HUES64 (cell line): ENCODE results near the gene NCAPG2.
"Not testable (repeated sequence)": the region's sequence is repeated elsewhere in the genome, so short reads cannot be mapped to it uniquely, and the experiment has no call there.

Experiments
- H3K27ac ChIP-seq: 2 replicates; pipeline ENCODE4 v1.7.0; 2013; ENCODE audit warnings: low read depth, low read length, inconsistent platforms
- H3K27me3 ChIP-seq: 2 replicates; pipeline ENCODE4 v1.6.1; 2013; ENCODE audit warnings: mild to moderate bottlenecking, low read length; ENCODE audit not compliant: insufficient read depth
- H3K36me3 ChIP-seq: 2 replicates; pipeline ENCODE4 v1.6.1; 2013; ENCODE audit warnings: mild to moderate bottlenecking, low read length; ENCODE audit not compliant: insufficient read depth
- H3K4me1 ChIP-seq: 2 replicates; pipeline ENCODE4 v1.6.1; 2013; ENCODE audit warnings: mild to moderate bottlenecking, low read length, moderate library complexity; ENCODE audit not compliant: insufficient read depth
- H3K4me3 ChIP-seq: 2 replicates; pipeline ENCODE4 v1.5.1; 2013; ENCODE audit warnings: mild to moderate bottlenecking, low read length, moderate library complexity
- H3K9ac ChIP-seq: 2 replicates; pipeline ENCODE4 v1.6.1; 2013; ENCODE audit warnings: mild to moderate bottlenecking, low read depth, low read length
- H3K9me3 ChIP-seq: 2 replicates; pipeline ENCODE4 v1.6.1; 2013; ENCODE audit warnings: low read depth, low read length; ENCODE audit not compliant: insufficient read depth
- WGBS: fragments of 150-250, 120-280 bp; methylation state at CpG from one replicate; pipeline ENCODE4 v1.1.7; 2013; ENCODE audit warnings: missing lambda C conversion rate; 5-methylcytosine and 5-hydroxymethylcytosine counted together

The NCAPG2 gene

DNA sequence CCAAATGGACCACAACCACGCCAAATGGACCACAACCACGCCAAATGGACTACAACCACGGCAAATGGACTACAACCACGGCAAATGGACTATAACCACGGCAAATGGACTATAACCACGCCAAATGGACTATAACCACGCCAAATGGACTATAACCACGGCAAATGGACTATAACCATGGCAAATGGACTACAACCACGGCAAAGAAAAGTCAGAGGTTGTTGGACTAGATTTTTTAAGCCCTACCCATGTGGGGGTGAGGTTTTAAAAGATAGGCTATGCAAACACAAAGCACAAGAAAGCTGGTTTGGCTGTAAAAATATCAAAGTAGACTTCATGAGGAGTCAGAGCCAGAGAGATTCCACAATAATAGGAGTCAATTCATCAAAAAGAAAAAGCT lies 55.8 kb downstream of the NCAPG2 start:
- no peaks in the 10 kb centered on the region for H3K27me3 ChIP-seq
- H3K9me3 ChIP-seq, result no peaks in the 10 kb centered on the region
- H3K9ac ChIP-seq, result no peak overlapping the region
- no peaks in the 10 kb centered on the region for H3K4me1 ChIP-seq
- H3K36me3 ChIP-seq, result peaks cover 89% of the 10 kb centered on the region
- WGBS, result 91% methylated on average over 9 of the region's 9 CpGs
- no peak overlapping the region for H3K4me3 ChIP-seq
- no peak overlapping the region for H3K27ac ChIP-seq

DNA sequence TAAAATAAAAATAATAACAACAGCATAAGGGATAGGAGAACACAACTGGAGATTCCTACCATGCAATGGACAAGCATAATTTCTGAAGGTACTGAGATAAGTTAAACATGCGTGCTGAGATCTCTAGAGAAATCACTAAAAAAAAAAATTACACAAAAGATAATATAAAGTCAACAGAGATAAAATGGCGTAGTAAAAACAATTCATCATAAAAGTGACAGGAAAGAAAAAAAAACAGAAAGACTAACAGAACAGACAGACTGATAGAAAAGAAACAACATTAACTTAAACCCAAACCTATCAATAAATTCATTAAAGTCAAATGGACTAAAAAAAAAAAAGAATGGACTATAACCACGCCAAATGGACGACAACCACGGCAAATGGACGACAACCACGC lies 56.4 kb downstream of the NCAPG2 start:
- WGBS, result no CpG with 5 or more reads among the region's 7 CpGs
- Histone ChIP-seq H3K27ac (no peak overlapping the region), H3K4me1 (no peaks in the 10 kb centered on the region), H3K9ac (no peak overlapping the region), H3K27me3 (no peaks in the 10 kb centered on the region), H3K36me3 (peaks cover 89% of the 10 kb centered on the region), H3K4me3 (no peak overlapping the region), H3K9me3 (no peaks in the 10 kb centered on the region)

DNA sequence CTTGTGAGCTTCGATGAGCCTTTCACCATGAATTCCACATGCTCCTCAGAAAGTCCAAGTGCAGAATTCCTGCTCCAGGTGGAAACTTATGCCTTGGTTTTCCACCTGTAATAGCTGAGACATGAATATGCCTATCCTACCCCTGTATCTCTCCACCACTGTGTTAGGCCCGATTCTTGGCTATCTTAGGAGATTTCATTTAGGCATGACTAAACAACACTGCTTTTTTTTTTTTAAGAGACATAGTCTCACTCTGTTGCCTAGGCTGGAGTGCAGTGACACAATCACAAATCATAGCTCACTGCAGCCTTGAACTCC lies 57.2 kb downstream of the NCAPG2 start:
- Histone ChIP-seq H3K9ac (no peak overlapping the region), H3K4me1 (no peaks in the 10 kb centered on the region), H3K9me3 (no peaks in the 10 kb centered on the region), H3K4me3 (no peak overlapping the region), H3K27me3 (no peaks in the 10 kb centered on the region), H3K27ac (no peak overlapping the region), H3K36me3 (peaks cover 88% of the 10 kb centered on the region)
- WGBS, result 95% methylated on average over 2 of the region's 2 CpGs

DNA sequence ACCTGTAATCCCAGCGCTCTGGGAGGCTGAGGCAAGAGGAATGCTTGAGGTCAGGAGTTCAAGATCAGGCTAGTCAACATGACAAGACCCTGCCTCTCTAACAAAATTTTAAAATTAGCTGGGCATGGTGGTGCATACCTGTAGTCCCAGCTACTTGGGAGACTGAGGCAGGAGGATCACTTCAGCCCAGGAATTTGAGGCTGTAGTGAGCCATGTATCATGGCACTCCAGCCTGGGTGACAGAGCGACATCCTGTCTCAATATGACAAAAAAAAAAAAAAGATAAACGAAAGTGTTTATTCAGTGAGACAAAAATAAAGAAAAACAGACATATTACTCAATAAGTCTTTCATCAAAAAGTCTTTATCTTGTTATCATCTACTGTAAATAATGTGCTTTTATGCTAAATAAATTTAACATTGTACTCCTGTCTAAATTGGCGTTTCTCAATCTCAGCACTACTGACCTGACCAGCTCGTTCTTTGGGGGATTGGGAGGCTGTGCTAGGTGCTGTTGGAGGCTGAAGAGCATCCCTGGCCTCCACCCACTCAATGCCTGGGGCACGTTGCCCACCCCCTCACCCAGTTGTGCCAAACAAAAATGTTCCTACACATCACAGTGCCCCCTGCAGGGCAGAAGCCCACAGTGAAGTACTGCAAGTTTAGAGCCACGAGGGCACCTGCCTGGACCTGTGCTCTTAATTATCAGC lies 57.7 kb downstream of the NCAPG2 start:
- no peak overlapping the region for H3K27ac ChIP-seq
- H3K4me1 ChIP-seq, result no peaks in the 10 kb centered on the region
- peaks cover 88% of the 10 kb centered on the region for H3K36me3 ChIP-seq

DNA sequence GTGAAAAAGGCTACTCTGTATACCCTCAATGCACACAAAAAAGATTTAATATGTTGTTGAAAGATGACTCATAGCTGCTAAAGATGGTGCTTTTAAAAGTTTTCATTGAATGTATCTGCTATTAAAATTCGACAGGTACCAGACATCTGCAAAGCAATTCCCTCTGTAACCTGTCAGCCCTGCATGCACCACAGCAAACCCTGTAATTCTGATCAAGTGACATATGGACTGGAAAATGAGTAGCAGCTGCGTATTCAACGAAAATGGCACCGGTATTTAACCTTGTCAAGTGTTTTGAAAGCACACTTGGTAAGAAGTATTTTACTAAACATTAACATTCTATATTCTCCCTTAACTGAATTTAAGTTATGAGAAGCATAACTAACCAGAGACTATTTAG lies 58.8 kb downstream of the NCAPG2 start:
- no peak overlapping the region for H3K4me3 ChIP-seq
- H3K9ac ChIP-seq, result no peak overlapping the region
- no peaks in the 10 kb centered on the region for H3K27me3 ChIP-seq
- no peaks in the 10 kb centered on the region for H3K9me3 ChIP-seq
- 97% methylated on average over 4 of the region's 4 CpGs for WGBS
- H3K4me1 ChIP-seq, result no peaks in the 10 kb centered on the region
- peaks cover 88% of the 10 kb centered on the region for H3K36me3 ChIP-seq
- H3K27ac ChIP-seq, result no peak overlapping the region

More for the DNA sequence above, 57.7 kb downstream of the NCAPG2 start:
- H3K9me3 ChIP-seq, result no peaks in the 10 kb centered on the region
- no peaks in the 10 kb centered on the region for H3K27me3 ChIP-seq
- no peak overlapping the region for H3K9ac ChIP-seq
- H3K4me3 ChIP-seq, result no peak overlapping the region
- 92% methylated on average over 6 of the region's 7 CpGs for WGBS

DNA sequence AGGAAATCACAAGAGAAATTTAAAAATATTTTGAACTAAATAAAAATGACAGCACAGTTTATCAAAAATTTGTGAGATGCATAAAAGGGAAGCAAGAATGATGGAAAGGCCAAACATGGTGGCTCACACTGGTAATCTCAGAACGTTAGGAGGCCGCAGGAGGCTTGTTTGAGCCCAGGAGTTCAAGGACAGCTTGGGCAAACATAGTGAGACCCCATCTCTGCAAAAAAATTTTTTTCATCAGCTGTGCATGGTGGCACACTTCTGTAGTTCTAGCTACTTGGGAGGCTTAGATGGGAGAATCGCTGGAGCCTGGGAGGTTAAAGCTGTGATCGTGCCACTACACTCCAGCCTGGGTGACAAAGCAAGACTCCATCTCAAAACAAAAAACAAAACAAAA lies 62.5 kb downstream of the NCAPG2 start:
- 95% methylated on average over 3 of the region's 4 CpGs for WGBS
- Histone ChIP-seq H3K9me3 (no peaks in the 10 kb centered on the region), H3K27ac (no peak overlapping the region), H3K4me1 (no peaks in the 10 kb centered on the region), H3K9ac (no peak overlapping the region), H3K36me3 (peaks cover 97% of the 10 kb centered on the region), H3K27me3 (no peaks in the 10 kb centered on the region), H3K4me3 (no peak overlapping the region)

DNA sequence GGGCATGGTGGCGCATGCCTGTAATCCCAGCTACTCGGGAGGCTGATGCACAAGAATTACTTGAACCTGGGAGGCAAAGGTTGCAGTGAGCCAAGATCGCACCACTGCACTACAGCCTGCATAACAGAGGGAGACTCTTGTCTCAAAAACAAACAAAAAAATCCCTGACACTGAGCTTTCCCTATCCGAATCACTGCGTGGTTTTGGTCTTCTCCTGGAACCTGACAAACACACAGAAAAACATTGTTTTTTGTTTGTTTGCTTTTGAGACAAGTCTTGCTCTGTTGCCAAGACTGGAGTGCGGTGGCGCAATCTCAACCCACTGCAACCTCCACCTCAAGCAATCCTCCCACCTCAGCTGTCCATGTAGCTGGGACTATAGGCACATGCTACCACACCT lies 66.6 kb downstream of the NCAPG2 start:
- Histone ChIP-seq H3K4me3 (no peak overlapping the region), H3K27me3 (no peaks in the 10 kb centered on the region), H3K4me1 (no peaks in the 10 kb centered on the region), H3K36me3 (peaks cover 75% of the 10 kb centered on the region), H3K9me3 (no peaks in the 10 kb centered on the region), H3K27ac (no peak overlapping the region), H3K9ac (no peak overlapping the region)
- WGBS, result 95% methylated on average over 7 of the region's 7 CpGs

DNA sequence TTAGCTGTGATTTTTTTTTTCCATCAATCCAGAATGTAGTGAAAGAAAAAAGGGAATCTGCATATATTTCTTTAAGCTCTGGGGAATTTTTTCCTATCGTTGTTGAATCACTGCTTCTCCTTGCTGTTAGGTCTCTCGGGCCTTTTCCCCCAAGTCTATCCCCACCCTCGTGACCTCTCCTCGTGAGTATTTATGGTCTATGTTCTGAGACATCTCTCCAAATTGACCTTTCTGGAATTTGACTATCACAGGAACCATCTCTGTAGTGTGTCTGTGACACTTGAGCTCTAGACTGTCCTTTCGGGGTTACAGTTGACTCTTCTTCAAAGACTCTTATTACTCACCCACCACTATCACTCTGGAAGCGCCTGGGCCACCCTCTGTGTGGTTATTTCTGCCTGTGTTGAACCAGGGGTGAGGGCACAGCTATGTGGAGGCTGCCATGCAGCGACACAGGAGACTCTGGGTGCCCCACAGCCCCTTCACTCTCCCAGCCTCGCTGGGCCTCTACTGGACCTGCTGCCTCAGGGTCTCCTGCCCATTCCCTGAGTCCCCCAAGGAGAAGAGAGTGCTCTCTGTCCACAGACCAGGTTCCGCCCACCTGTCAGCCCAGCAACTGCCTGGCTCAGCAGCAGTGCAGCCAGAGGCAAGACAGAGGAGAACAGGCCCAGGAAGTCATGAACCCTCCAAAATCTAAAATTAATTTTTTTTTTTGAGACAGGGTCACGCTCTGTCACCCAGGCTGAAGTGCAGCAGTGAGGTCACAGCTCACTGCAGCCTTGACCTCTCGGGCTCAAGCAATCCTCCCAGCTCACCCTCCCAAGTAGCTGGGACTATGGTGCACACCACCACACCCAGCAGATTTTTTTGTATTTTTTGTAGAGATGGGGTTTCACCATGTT lies 71.3 kb downstream of the NCAPG2 start:
- H3K27ac ChIP-seq, result no peak overlapping the region
- no peak overlapping the region for H3K4me3 ChIP-seq
- H3K4me1 ChIP-seq, result no peaks in the 10 kb centered on the region

DNA sequence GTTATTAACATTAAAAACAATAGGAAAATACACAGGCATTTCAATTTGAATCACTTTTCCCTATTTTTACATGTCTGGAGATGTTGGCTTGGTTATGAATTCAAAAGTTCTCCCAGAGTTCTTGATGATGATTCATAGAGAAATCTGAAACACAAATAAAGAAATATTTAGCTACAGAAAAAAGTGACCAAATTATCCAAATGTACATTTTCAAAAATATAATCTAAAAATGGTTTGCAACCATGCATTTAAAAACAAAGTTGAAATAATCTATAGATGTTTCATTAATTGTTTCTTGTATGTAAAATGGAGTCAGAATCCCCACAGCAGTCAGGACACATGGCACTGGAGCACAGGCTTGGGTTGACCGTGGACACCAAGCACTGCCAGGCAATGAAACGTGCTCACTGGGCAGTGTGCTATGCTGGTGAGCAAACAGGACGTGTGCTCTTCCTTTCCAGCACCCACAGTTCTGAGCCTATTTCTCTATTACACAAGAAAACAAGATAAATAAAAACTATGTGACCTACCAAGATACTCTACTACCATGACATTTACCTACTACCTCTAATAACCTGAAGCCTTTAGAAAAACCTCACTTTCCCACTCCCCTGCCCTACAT lies 72.9 kb downstream of the NCAPG2 start:
- H3K36me3 ChIP-seq, result peaks cover 70% of the 10 kb centered on the region

More for the DNA sequence above, 71.3 kb downstream of the NCAPG2 start:
- Histone ChIP-seq H3K36me3 (peaks cover 75% of the 10 kb centered on the region), H3K27me3 (no peaks in the 10 kb centered on the region), H3K9me3 (no peaks in the 10 kb centered on the region), H3K9ac (no peak overlapping the region)
- WGBS, result 98% methylated on average over 11 of the region's 11 CpGs

DNA sequence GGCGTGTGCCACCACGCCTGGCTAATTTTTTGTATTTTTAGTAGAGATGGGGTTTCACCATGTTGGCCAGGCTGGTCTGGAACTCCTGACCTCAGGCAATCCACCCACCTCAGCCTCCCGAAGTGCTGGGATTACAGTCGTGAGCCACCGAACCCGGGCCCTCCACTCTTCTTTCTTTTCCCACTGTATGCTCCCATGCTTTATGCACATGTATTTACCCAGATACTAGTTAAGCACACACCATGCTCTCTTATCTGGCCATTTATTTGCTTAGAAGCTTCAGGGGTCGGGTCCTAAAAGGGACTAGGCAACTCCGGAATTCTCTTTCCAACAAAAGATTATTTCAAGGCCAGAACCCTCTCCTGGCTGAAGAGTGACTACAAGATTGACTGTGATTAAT lies 78.3 kb downstream of the NCAPG2 start:
- H3K9ac ChIP-seq, H3K9me3 ChIP-seq, H3K4me1 ChIP-seq, H3K27me3 ChIP-seq, H3K4me3 ChIP-seq, H3K27ac ChIP-seq: not testable (repeated sequence)
- peaks cover 57% of the 10 kb centered on the region for H3K36me3 ChIP-seq
- WGBS, result 91% methylated on average over 8 of the region's 8 CpGs

More for the DNA sequence above, 72.9 kb downstream of the NCAPG2 start:
- Histone ChIP-seq H3K9me3 (no peaks in the 10 kb centered on the region), H3K27ac (no peak overlapping the region), H3K27me3 (no peaks in the 10 kb centered on the region), H3K4me1 (no peaks in the 10 kb centered on the region), H3K9ac (no peak overlapping the region), H3K4me3 (no peak overlapping the region)
- WGBS, result 96% methylated on average over 3 of the region's 3 CpGs

DNA sequence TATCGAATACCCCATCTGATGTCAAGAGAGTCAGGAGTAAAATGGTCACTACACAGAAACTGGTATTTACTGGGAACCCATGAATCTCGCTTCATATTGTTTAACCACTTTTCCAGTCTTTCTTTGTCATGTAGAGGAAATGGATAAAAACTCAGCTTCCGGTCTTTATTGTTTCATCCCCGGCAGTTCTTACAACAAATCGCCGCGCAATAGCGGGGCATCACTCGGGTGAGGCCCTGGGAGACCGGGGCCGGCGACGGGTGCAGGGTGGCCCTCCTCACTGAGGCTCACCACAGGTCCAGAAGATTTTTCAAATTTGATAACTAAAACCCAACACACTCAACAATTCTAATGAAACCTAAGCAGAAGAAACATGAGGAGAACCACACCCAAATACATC lies 81.4 kb downstream of the NCAPG2 start:
- H3K27me3 ChIP-seq, result no peaks in the 10 kb centered on the region
- no peak overlapping the region for H3K9ac ChIP-seq
- WGBS, result 95% methylated on average over 13 of the region's 13 CpGs

More for the DNA sequence above, 81.4 kb downstream of the NCAPG2 start:
- Histone ChIP-seq H3K9me3 (no peaks in the 10 kb centered on the region), H3K36me3 (peaks cover 29% of the 10 kb centered on the region), H3K4me3 (no peak overlapping the region), H3K27ac (no peak overlapping the region), H3K4me1 (peaks cover 13% of the 10 kb centered on the region; the same call in 1 of the 2 replicates)
